Urinary bladder (tissue), 4 donors: ENCODE measurements around the gene SYNJ2. TPM values are rescaled to one million over a fixed set of nuclear protein-coding genes. Genes with fewer than 3 reads are reported as not detected.
A peak's percentile ranks its signal among the peaks of the same experiment; 100 is the strongest.

Experiments
- DNase-seq: peaks from one replicate; pipeline ENCODE4 v3.0.0-alpha.2; 2015; ENCODE audit errors: extremely low spot score
- H3K27ac ChIP-seq: one replicate; pipeline ENCODE4 v1.5.1; 2013; ENCODE audit warnings: low read depth, mild to moderate bottlenecking, moderate library complexity
- H3K36me3 ChIP-seq: one replicate; pipeline ENCODE4 v1.6.1; 2013; ENCODE audit warnings: mild to moderate bottlenecking, moderate library complexity; ENCODE audit not compliant: insufficient read depth
- H3K4me1 ChIP-seq: one replicate; pipeline ENCODE4 v1.6.1; 2013; ENCODE audit warnings: mild to moderate bottlenecking, moderate library complexity; ENCODE audit not compliant: insufficient read depth
- H3K4me3 ChIP-seq: one replicate; pipeline ENCODE4 v1.5.1; 2013; ENCODE audit warnings: low read depth, low read length
- WGBS: extraction: QIAGEN DNeasy Blood & Tissue Kit; methylation state at CpG from one replicate; pipeline ENCODE4 v1.1.7; 2013; 5-methylcytosine and 5-hydroxymethylcytosine counted together
- polyA plus RNA-seq: library from polyadenylated mRNA; stranded (reverse); fragments of 200-250 nt; gene quantifications from one replicate; pipeline ENCODE4 v1.2.3, GENCODE V29; 2013
- total RNA-seq: library from RNA; depleted of rRNA; stranded (reverse); fragments of >200 nt; gene quantifications from one replicate; pipeline ENCODE4 v1.2.3, GENCODE V29; 2014
- donor health status: healthy with polysubstance abuse.
- donor health status: healthy.

Gene SYNJ2
- total and polyA plus RNA-seq, 2 donors = 10.7 to 14.3 TPM

- no peak overlapping the region for H3K27ac ChIP-seq
- H3K4me3 ChIP-seq = no peak overlapping the region
- no peaks in the 10 kb centered on the region for H3K36me3 ChIP-seq
- no peak for DNase-seq
- 90% methylated on average over 5 of the region's 5 CpGs for WGBS
- H3K4me1 ChIP-seq = peaks cover 4% of the 10 kb centered on the region
Measured at GRCh38 chr6:158023597-158023939, 41.9 kb downstream of the SYNJ2 start.

- no peak for DNase-seq
- no peak overlapping the region for H3K27ac ChIP-seq
- H3K4me1 ChIP-seq = peaks cover 4% of the 10 kb centered on the region
- 71% methylated on average over 16 of the region's 16 CpGs for WGBS
- no peak overlapping the region for H3K4me3 ChIP-seq
- no peaks in the 10 kb centered on the region for H3K36me3 ChIP-seq
Measured at GRCh38 chr6:158024566-158025297, 43.1 kb downstream of the SYNJ2 start.

- Histone ChIP-seq H3K4me3 (no peak overlapping the region), H3K36me3 (no peaks in the 10 kb centered on the region), H3K4me1 (peaks cover 4% of the 10 kb centered on the region), H3K27ac (peak overlapping the region; percentile 42)
- DNase-seq = peak; percentile 66
- 39% methylated on average over 21 of the region's 21 CpGs for WGBS
Measured at GRCh38 chr6:158026054-158026900, 44.6 kb downstream of the SYNJ2 start.

- Histone ChIP-seq H3K36me3 (no peaks in the 10 kb centered on the region), H3K4me1 (peaks cover 4% of the 10 kb centered on the region), H3K27ac (peak overlapping the region; percentile 42), H3K4me3 (no peak overlapping the region)
- 92% methylated on average over 23 of the region's 23 CpGs for WGBS
- DNase-seq = no peak
Measured at GRCh38 chr6:158026901-158027589, 45.4 kb downstream of the SYNJ2 start.

- Histone ChIP-seq H3K4me1 (peaks cover 4% of the 10 kb centered on the region), H3K4me3 (no peak overlapping the region), H3K36me3 (no peaks in the 10 kb centered on the region), H3K27ac (no peak overlapping the region)
- WGBS = 79% methylated on average over 22 of the region's 22 CpGs
- DNase-seq = no peak
Measured at GRCh38 chr6:158027590-158028285, 46.1 kb downstream of the SYNJ2 start.

- Histone ChIP-seq H3K4me3 (no peak overlapping the region), H3K27ac (no peak overlapping the region), H3K36me3 (no peaks in the 10 kb centered on the region), H3K4me1 (peaks cover 4% of the 10 kb centered on the region)
- no peak for DNase-seq
- WGBS = 90% methylated on average over 9 of the region's 9 CpGs
Measured at GRCh38 chr6:158028421-158028820, 46.8 kb downstream of the SYNJ2 start.

GRCh38 chr6:158028876-158029275, 47.2 kb downstream of the SYNJ2 start:
- no peak for DNase-seq
- H3K4me1 ChIP-seq = peaks cover 4% of the 10 kb centered on the region

GRCh38 chr6:158029668-158030230, 48.1 kb downstream of the SYNJ2 start:
- H3K4me1 ChIP-seq = peaks cover 4% of the 10 kb centered on the region
- H3K4me3 ChIP-seq = no peak overlapping the region
- WGBS = 96% methylated on average over 10 of the region's 10 CpGs
- DNase-seq = no peak
- no peak overlapping the region for H3K27ac ChIP-seq
- H3K36me3 ChIP-seq = no peaks in the 10 kb centered on the region

More at GRCh38 chr6:158028876-158029275, 47.2 kb downstream of the SYNJ2 start:
- Histone ChIP-seq H3K36me3 (no peaks in the 10 kb centered on the region), H3K4me3 (no peak overlapping the region), H3K27ac (no peak overlapping the region)
- 94% methylated on average over 8 of the region's 8 CpGs for whole genome bisulfite sequencing

- DNase-seq = no peak
- 90% methylated on average over 16 of the region's 16 CpGs for WGBS
- Histone ChIP-seq H3K36me3 (no peaks in the 10 kb centered on the region), H3K27ac (no peak overlapping the region), H3K4me3 (no peak overlapping the region), H3K4me1 (peaks cover 4% of the 10 kb centered on the region)
Measured at GRCh38 chr6:158030380-158031300, 49.0 kb downstream of the SYNJ2 start.

- Histone ChIP-seq H3K4me3 (no peak overlapping the region), H3K27ac (no peak overlapping the region), H3K36me3 (no peaks in the 10 kb centered on the region), H3K4me1 (peaks cover 3% of the 10 kb centered on the region)
- 60% methylated on average over 20 of the region's 20 CpGs for WGBS
- no peak for DNase-seq
Measured at GRCh38 chr6:158031381-158032353, 50.0 kb downstream of the SYNJ2 start.

GRCh38 chr6:158032354-158032733, 50.7 kb downstream of the SYNJ2 start:
- H3K4me1 ChIP-seq = no peaks in the 10 kb centered on the region
- no peak overlapping the region for H3K4me3 ChIP-seq
- 93% methylated on average over 9 of the region's 9 CpGs for WGBS
- H3K27ac ChIP-seq = no peak overlapping the region
- H3K36me3 ChIP-seq = no peaks in the 10 kb centered on the region
- no peak for DNase-seq
